HEK293T (cell line): Measurements from ENCODE around the gene RTEL1.

Experiments used
- CTCF ChIA-PET: fragments of 350-600 bp; formaldehyde crosslinking; extraction: SDS; loops from one replicate; lab custom pipeline; 2021; ENCODE audit warnings: antibody characterized with exemption, inconsistent platforms; lab: Yijun Ruan, JAX
- POLR2A ChIA-PET: fragments of 350-600 bp; formaldehyde crosslinking; extraction: SDS; loops from one replicate; lab custom pipeline; 2020; ENCODE audit warnings: antibody characterized with exemption, inconsistent platforms; lab: Yijun Ruan, JAX
- DNase-seq: peaks from one replicate; pipeline ENCODE4 v3.0.0; 2012; ENCODE audit warnings: mixed read lengths; ENCODE audit errors: extremely low spot score
- ARNT ChIP-seq: fragments of 450-650 bp; IDR thresholded peaks from 2 replicates; pipeline ENCODE4 v1.6.1; 2017; ENCODE audit warnings: mild to moderate bottlenecking
- BHLHE40 ChIP-seq: fragments of 450-650 bp; IDR thresholded peaks from 2 replicates; pipeline ENCODE4 v1.6.1; 2016; ENCODE audit warnings: mild to moderate bottlenecking, moderate library complexity, borderline replicate concordance
- CTBP1 ChIP-seq: fragments of 450-650 bp; IDR thresholded peaks from 2 replicates; pipeline ENCODE4 v1.6.1; 2016; ENCODE audit warnings: borderline replicate concordance
- ELF4 ChIP-seq: fragments of 450-650 bp; IDR thresholded peaks from 2 replicates; pipeline ENCODE4 v1.6.1; 2017; ENCODE audit warnings: antibody characterized with exemption
- FOXA1 ChIP-seq: fragments of 450-650 bp; IDR thresholded peaks from 2 replicates; pipeline ENCODE4 v1.6.1; 2016; ENCODE audit warnings: mild to moderate bottlenecking
- FOXK2 ChIP-seq: fragments of 450-650 bp; IDR thresholded peaks from 2 replicates; pipeline ENCODE4 v1.6.1; 2016; ENCODE audit warnings: mild to moderate bottlenecking
- FOXM1 ChIP-seq: fragments of 450-650 bp; IDR thresholded peaks from 2 replicates; pipeline ENCODE4 v1.6.1; 2017; ENCODE audit warnings: mild to moderate bottlenecking, borderline replicate concordance
- HDGF ChIP-seq: fragments of 450-650 bp; IDR thresholded peaks from 2 replicates; pipeline ENCODE4 v1.6.1; 2017; ENCODE audit warnings: antibody characterized with exemption, borderline replicate concordance
- L3MBTL2 ChIP-seq: fragments of 450-650 bp; conservative IDR thresholded peaks from 2 replicates; pipeline ENCODE4 v1.6.1; 2016; ENCODE audit warnings: mild to moderate bottlenecking
- LEF1 ChIP-seq: fragments of 450-650 bp; IDR thresholded peaks from 2 replicates; pipeline ENCODE4 v1.6.1; 2017; ENCODE audit warnings: mild to moderate bottlenecking, borderline replicate concordance
- NFRKB ChIP-seq: fragments of 450-650 bp; IDR thresholded peaks from 2 replicates; pipeline ENCODE4 v1.6.1; 2016; ENCODE audit warnings: mild to moderate bottlenecking, moderate library complexity
- SP1 ChIP-seq: fragments of 450-650 bp; IDR thresholded peaks from 2 replicates; pipeline ENCODE4 v1.6.1; 2017
- SUZ12 ChIP-seq: fragments of 450-650 bp; IDR thresholded peaks from 2 replicates; pipeline ENCODE4 v1.6.1; 2016; ENCODE audit warnings: mild to moderate bottlenecking
- TARDBP ChIP-seq: fragments of 450-650 bp; IDR thresholded peaks from 2 replicates; pipeline ENCODE4 v1.6.1; 2016
- ZNF384 ChIP-seq: fragments of 450-650 bp; IDR thresholded peaks from 2 replicates; pipeline ENCODE4 v1.6.1; 2016
- TF ChIP-seq, protein P1 (sequence below): fragments of 450-650 bp; IDR thresholded peaks from 2 replicates; pipeline ENCODE4 v1.6.1; 2016

Gene RTEL1

DNA sequence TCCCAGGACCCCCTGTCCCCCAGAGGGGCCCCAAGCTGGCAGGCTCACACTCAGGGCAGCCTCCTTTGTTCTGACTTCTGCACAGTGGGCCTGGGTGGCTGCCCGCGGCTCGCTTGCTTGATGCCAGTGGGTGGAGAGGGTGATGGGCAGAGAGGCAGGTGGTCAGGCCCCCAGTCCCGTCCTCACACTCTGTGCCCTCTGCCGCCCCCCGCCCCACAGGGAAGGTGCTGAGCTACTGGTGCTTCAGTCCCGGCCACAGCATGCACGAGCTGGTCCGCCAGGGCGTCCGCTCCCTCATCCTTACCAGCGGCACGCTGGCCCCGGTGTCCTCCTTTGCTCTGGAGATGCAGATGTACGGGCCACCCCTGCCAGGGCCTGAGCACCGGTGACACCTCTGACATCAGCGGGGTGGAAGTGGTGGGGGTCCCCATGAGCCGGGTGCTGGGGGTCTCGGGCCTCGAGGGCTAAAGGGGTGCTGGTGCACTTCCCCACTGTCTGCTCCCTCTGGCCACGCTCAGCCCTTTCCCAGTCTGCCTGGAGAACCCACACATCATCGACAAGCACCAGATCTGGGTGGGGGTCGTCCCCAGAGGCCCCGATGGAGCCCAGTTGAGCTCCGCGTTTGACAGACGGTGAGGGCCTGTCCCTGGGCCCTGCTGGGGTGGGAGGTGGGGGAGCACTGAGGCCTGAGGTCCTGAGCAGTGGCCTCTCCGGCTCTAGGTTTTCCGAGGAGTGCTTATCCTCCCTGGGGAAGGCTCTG, 29.5 kb downstream of the RTEL1 start:
- ChIA-PET POLR2A (interaction anchor here (1.0 kb wide), 1 partner anchor 29 kb away, joined by 3 read pairs; the partner anchor contains the start of gene RTEL1), CTCF (no interaction called here)
- TF ChIP-seq CTBP1 (no peak), SUZ12 (no peak), TARDBP (no peak), LEF1 (no peak), FOXA1 (no peak), BHLHE40 (no peak), L3MBTL2 (no peak), ARNT (no peak), ELF4 (no peak), NFRKB (no peak), ZNF384 (no peak), SP1 (no peak)
- no peak for DNase-seq

DNA sequence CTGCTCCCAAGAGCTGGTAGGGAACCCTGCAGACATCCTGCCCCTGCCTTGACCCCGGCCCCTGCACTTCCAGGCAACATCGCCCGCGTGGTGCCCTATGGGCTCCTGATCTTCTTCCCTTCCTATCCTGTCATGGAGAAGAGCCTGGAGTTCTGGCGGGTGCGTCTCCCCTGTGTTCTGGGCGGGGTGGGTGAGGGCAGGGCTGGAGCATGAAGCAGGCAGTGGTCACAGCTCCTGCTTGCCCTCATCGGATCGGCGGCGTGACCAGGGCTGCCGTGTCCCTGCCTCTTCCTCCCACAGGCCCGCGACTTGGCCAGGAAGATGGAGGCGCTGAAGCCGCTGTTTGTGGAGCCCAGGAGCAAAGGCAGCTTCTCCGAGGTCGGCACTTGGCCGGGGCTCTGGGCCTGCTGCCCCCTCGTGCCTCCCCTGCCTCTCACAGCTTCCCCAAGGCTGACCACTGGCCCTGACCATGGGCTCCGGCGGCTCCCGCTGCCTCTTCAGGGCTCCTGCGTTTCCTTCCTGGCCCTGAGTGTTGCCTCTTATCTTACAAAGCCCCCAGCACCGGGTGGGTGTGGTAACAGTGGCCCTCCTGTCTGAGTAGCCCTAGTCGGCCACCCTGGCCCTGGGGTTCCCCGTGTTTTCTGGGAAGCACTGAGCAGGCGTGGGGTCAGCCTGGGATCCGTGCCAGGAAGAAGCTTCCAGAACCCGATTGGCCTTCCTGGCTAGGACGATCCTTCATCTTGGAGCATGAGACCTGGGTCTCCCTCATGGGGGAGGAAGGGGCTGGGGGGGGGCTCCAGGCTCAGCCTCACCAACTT, 30.3 kb downstream of the RTEL1 start:
- CTCF ChIA-PET: no interaction called here
- no peak for TF ChIP-seq NFRKB
- no peak for TF ChIP-seq SUZ12
- no peak for TF ChIP-seq CTBP1
- TF ChIP-seq ARNT: no peak
- TF ChIP-seq LEF1: no peak
- TF ChIP-seq HDGF: no peak
- TF ChIP-seq FOXA1: no peak
- TF ChIP-seq FOXM1: no peak
- TF ChIP-seq L3MBTL2: no peak
- TF ChIP-seq SP1: no peak
- TF ChIP-seq ZNF384: no peak
- TF ChIP-seq TARDBP: no peak
- TF ChIP-seq ELF4: no peak
- TF ChIP-seq, protein P1, sequence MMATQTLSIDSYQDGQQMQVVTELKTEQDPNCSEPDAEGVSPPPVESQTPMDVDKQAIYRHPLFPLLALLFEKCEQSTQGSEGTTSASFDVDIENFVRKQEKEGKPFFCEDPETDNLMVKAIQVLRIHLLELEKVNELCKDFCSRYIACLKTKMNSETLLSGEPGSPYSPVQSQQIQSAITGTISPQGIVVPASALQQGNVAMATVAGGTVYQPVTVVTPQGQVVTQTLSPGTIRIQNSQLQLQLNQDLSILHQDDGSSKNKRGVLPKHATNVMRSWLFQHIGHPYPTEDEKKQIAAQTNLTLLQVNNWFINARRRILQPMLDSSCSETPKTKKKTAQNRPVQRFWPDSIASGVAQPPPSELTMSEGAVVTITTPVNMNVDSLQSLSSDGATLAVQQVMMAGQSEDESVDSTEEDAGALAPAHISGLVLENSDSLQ: no peak
- no peak for TF ChIP-seq BHLHE40

DNA sequence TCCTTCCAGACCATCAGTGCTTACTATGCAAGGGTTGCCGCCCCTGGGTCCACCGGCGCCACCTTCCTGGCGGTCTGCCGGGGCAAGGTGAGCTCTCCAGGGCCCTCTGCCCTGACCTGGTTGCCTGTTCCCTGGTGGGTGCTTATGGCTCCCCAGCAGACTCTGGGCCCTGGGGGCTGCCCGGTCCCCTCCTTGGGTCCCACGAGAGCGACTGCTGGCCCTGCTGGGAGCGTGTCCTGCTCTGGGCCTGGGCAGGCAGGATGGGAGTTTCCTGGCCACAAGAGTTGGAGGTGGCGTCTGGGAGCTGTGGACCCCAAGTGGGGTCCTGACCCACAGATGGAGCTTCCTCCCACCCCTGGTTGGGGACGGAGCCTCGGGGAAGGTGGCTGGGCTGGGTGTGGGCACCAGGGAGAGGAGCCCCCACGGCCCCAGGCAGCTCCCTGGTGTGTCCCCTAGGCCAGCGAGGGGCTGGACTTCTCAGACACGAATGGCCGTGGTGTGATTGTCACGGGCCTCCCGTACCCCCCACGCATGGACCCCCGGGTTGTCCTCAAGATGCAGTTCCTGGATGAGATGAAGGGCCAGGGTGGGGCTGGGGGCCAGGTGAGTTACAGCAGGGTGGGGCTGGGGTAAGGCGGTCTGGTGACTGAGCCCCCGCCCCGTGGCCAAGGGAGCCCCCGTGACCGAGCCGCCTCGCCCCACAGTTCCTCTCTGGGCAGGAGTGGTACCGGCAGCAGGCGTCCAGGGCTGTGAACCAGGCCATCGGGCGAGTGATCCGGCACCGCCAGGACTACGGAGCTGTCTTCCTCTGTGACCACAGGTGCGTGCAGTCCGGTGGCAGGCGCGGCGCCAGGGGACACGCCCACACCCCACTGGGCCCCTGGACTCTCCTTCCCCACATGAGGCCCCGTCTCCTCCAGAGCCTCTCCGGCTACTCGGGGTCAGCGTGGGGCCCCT, 31.2 kb downstream of the RTEL1 start:
- no peak for DNase-seq
- TF ChIP-seq SP1: no peak
- TF ChIP-seq CTBP1: no peak
- no peak for TF ChIP-seq ARNT
- no peak for TF ChIP-seq TARDBP
- no peak for TF ChIP-seq SUZ12
- TF ChIP-seq ZNF384: no peak
- TF ChIP-seq, protein P1: no peak
- POLR2A ChIA-PET: no interaction called here
- CTCF ChIA-PET: no interaction called here

More for the DNA sequence above, 30.3 kb downstream of the RTEL1 start:
- POLR2A ChIA-PET: interaction anchor here (1.0 kb wide), 1 partner anchor 30 kb away, joined by 3 read pairs; the partner anchor contains the start of gene RTEL1
- no peak for DNase-seq

DNA sequence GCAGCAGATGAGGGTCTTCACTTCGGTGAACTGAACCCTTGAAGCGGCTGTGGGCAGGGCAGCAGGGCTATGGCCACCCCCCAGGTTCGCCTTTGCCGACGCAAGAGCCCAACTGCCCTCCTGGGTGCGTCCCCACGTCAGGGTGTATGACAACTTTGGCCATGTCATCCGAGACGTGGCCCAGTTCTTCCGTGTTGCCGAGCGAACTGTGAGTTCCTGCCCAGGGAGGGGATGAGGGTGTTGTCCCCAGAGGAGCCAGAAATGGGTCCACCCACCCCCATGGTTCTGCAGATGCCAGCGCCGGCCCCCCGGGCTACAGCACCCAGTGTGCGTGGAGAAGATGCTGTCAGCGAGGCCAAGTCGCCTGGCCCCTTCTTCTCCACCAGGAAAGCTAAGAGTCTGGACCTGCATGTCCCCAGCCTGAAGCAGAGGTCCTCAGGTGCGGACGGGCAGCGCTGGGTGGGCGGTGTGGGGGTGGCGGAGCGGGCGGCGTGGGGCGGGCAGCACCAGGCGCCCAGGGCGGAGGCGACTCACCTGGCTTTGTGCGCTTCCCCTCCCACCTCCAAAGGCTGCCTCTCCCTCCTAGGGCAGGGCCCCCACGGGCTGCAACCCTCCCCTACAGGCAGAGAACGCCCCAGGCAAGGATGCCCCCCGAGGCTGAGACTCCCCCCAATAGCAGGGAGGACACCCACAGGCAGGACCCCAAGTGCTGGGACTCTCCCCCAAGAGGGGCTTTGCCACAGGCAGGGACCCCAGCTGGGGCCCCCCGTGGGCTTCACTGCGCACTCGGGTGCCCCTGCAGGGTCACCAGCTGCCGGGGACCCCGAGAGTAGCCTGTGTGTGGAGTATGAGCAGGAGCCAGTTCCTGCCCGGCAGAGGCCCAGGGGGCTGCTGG, 32.1 kb downstream of the RTEL1 start:
- POLR2A ChIA-PET: no interaction called here
- CTCF ChIA-PET: no interaction called here
- TF ChIP-seq CTBP1 (no peak), ELF4 (no peak), NFRKB (no peak), ARNT (no peak), TARDBP (no peak), ZNF384 (no peak), HDGF (no peak), SUZ12 (no peak), FOXA1 (no peak), FOXK2 (no peak), FOXM1 (no peak), LEF1 (no peak), SP1 (no peak), L3MBTL2 (no peak), BHLHE40 (no peak)
- DNase-seq: no peak
